K562 (cell line): ENCODE data around the gene NINJ1. TPM values are rescaled to one million over a fixed set of nuclear protein-coding genes. Genes with fewer than 3 reads are reported as not detected.

Experiments
- BHLHE40 ChIP-seq: IDR thresholded peaks from 2 replicates; pipeline ENCODE4 v1.6.1; 2011; ENCODE audit warnings: low read length, improper control_type of control experiment
- CHD4 ChIP-seq: fragments of 200-600 bp; sonication (generic); IDR thresholded peaks from 3 replicates; pipeline ENCODE4 v1.6.1; 2012; ENCODE audit warnings: low read depth, mild to moderate bottlenecking, mixed read lengths, low read length, inconsistent platforms; ENCODE audit not compliant: insufficient read depth, insufficient replicate concordance, poor library complexity, severe bottlenecking
- CSDE1 ChIP-seq, 2 experiments: fragments of 450-650 bp; IDR thresholded peaks; 2 replicates each; pipeline ENCODE4 v1.6.1; 2016; ENCODE audit warnings: mild to moderate bottlenecking in 1 of 2
- DNMT1 ChIP-seq: fragments of 450-650 bp; IDR thresholded peaks from 2 replicates; pipeline ENCODE4 v1.6.1; 2016; ENCODE audit warnings: antibody characterized with exemption, mild to moderate bottlenecking
- E2F3 ChIP-seq: fragments of 250-450 bp; sonication (Bioruptor Pico); IDR thresholded peaks from 2 replicates; pipeline ENCODE4 v1.4.0; 2020; ENCODE audit warnings: mild to moderate bottlenecking
- HDAC1 ChIP-seq, 2 experiments: fragments of 450-650 bp; IDR thresholded peaks; 2 replicates each; pipeline ENCODE4 v1.6.1; 2016 to 2017; ENCODE audit warnings: inconsistent platforms in 1 of 2, mild to moderate bottlenecking in 1 of 2, moderate library complexity in 1 of 2
- HMBOX1 ChIP-seq: sonication (generic); IDR thresholded peaks from 2 replicates; pipeline ENCODE4 v1.6.1; 2016
- HMGN3 ChIP-seq: IDR thresholded peaks from 2 replicates; pipeline ENCODE4 v1.6.1; 2011; ENCODE audit warnings: borderline replicate concordance, low read depth, mild to moderate bottlenecking, mixed read lengths, low read length; ENCODE audit not compliant: insufficient read length; ENCODE audit errors: extremely low read depth
- MNT ChIP-seq, 2 experiments: fragments of 450-650 bp; conservative IDR thresholded peaks; 2 replicates each; pipeline ENCODE4 v1.6.1; 2017; ENCODE audit warnings: mild to moderate bottlenecking in 2 of 2, moderate library complexity in 2 of 2
- NR2C1 ChIP-seq, 2 experiments: fragments of 450-650 bp; IDR thresholded peaks; 2 replicates each; pipeline ENCODE4 v1.6.1; 2017; ENCODE audit warnings: mild to moderate bottlenecking in 2 of 2, antibody characterized with exemption in 1 of 2, inconsistent platforms in 1 of 2, missing compliant biosample characterization in 1 of 2, missing genetic modification characterization in 1 of 2
- RAD21 ChIP-seq, 2 experiments: fragments of 250-450 bp in 1 of 2; fragments of 450-650 bp in 1 of 2; sonication (Bioruptor Pico) in 1 of 2; formaldehyde crosslinking in 1 of 2; IDR thresholded peaks in 1 of 2; conservative IDR thresholded peaks in 1 of 2; 2 replicates each; pipeline versions ENCODE4 v1.4.0 to v1.8.0; 2020 to 2022; ENCODE audit warnings: mild to moderate bottlenecking in 2 of 2, moderate library complexity in 1 of 2
- RUNX1 ChIP-seq: sonication (generic); IDR thresholded peaks from 2 replicates; pipeline ENCODE4 v1.6.1; 2016; ENCODE audit warnings: antibody characterized with exemption, low read depth
- ZNF232 ChIP-seq: sonication (generic); formaldehyde crosslinking; IDR thresholded peaks from 2 replicates; pipeline ENCODE4 v1.8.0; 2022; ENCODE audit warnings: mild to moderate bottlenecking, missing genetic modification reagents
- ZNF75A ChIP-seq: fragments of 450-650 bp; formaldehyde crosslinking; IDR thresholded peaks from 2 replicates; pipeline ENCODE4 v1.4.0; 2020; ENCODE audit warnings: mild to moderate bottlenecking
- polyA plus RNA-seq, 8 experiments: library from polyadenylated mRNA; depleted of rRNA in 4 of 8; stranded (reverse) in 5 of 8; unstranded in 3 of 8; fragments of >200 nt; fragmentation: Nextera tagmentation in 2 of 8; fragmentation: Illumina TruSeq in 1 of 8; extraction: Ambion mirVana in 2 of 8; extraction: Trizol in 1 of 8; gene quantifications; 2 replicates each; pipeline versions ENCODE4 v1.2.1 to v1.2.3, GENCODE V29; 2011 to 2014; ENCODE audit warnings: inconsistent platforms in 1 of 8, missing spikeins in 1 of 8
- total RNA-seq, 7 experiments: library from RNA; depleted of rRNA in 6 of 7; stranded (reverse); fragments of >200 nt in 6 of 7; fragmentation: Illumina TruSeq in 2 of 7; extraction: Trizol in 2 of 7; gene quantifications; 2 replicates each; pipeline versions ENCODE4 v1.2.1 to v1.2.3, GENCODE V29; 2011 to 2021; ENCODE audit warnings: low replicate concordance in 1 of 7
- TF ChIP-seq, protein P1 (sequence below): IDR thresholded peaks from 3 replicates; pipeline ENCODE4 v1.6.1; 2011; ENCODE audit warnings: borderline replicate concordance, mild to moderate bottlenecking, moderate library complexity; ENCODE audit not compliant: insufficient read length; ENCODE audit errors: extremely low read depth
- TF ChIP-seq, protein P2 (sequence below): fragments of 450-650 bp; formaldehyde crosslinking; IDR thresholded peaks from 2 replicates; pipeline ENCODE4 v1.4.0; 2022; ENCODE audit warnings: mild to moderate bottlenecking, moderate library complexity
- TF ChIP-seq, protein P3 (sequence below), 3 experiments: IDR thresholded peaks in 2 of 3; conservative IDR thresholded peaks in 1 of 3; 2 replicates each; pipeline ENCODE4 v1.5.1; 2011 to 2012; ENCODE audit warnings: low read length in 3 of 3, mild to moderate bottlenecking in 3 of 3, control low read depth in 2 of 3, improper control_type of control experiment in 1 of 3, inconsistent platforms in 1 of 3, low read depth in 1 of 3, mixed read lengths in 1 of 3, moderate library complexity in 1 of 3; ENCODE audit not compliant: insufficient read depth in 2 of 3

NINJ1 gene
- total and polyA plus RNA-seq, 9 of the 15 experiments (the other 6 are each of a cell fraction or from before 2014, with no cell fraction given) = 0.13 to 8.4 (median 4.9) TPM

GRCh38 chr9:93119953-93120845 is 13.9 kb downstream of the NINJ1 start (continued):
- TF ChIP-seq, protein P1, sequence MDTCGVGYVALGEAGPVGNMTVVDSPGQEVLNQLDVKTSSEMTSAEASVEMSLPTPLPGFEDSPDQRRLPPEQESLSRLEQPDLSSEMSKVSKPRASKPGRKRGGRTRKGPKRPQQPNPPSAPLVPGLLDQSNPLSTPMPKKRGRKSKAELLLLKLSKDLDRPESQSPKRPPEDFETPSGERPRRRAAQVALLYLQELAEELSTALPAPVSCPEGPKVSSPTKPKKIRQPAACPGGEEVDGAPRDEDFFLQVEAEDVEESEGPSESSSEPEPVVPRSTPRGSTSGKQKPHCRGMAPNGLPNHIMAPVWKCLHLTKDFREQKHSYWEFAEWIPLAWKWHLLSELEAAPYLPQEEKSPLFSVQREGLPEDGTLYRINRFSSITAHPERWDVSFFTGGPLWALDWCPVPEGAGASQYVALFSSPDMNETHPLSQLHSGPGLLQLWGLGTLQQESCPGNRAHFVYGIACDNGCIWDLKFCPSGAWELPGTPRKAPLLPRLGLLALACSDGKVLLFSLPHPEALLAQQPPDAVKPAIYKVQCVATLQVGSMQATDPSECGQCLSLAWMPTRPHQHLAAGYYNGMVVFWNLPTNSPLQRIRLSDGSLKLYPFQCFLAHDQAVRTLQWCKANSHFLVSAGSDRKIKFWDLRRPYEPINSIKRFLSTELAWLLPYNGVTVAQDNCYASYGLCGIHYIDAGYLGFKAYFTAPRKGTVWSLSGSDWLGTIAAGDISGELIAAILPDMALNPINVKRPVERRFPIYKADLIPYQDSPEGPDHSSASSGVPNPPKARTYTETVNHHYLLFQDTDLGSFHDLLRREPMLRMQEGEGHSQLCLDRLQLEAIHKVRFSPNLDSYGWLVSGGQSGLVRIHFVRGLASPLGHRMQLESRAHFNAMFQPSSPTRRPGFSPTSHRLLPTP = no peak
- TF ChIP-seq, protein P2, sequence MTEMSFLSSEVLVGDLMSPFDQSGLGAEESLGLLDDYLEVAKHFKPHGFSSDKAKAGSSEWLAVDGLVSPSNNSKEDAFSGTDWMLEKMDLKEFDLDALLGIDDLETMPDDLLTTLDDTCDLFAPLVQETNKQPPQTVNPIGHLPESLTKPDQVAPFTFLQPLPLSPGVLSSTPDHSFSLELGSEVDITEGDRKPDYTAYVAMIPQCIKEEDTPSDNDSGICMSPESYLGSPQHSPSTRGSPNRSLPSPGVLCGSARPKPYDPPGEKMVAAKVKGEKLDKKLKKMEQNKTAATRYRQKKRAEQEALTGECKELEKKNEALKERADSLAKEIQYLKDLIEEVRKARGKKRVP = peak; percentile 78
- TF ChIP-seq E2F3 (no peak), MNT (conservative IDR thresholded peaks at IDR 0.05) (peak; percentile 51 to 75), BHLHE40 (peak; percentile 73), CHD4 (no peak), HMBOX1 (no peak), DNMT1 (no peak), ZNF232 (no peak), ZNF75A (CRISPR knock-in tag) (no peak), CSDE1 (IDR thresholded peaks at IDR 0.05) (no peak), HMGN3 (peak; percentile 87), RAD21 (CRISPR knock-in tag; conservative IDR thresholded peaks at IDR 0.05 in 1 of 2, IDR thresholded peaks at IDR 0.05 in 1 of 2) (peak; percentile 14 to 41; a peak in 2 of 4 replicates), HDAC1 (IDR thresholded peaks at IDR 0.05) (peak in 1 of 2 experiments; percentile 35; a peak in 1 of 4 replicates), RUNX1 (no peak), NR2C1 (IDR thresholded peaks at IDR 0.05) (no peak), NR2C1 (tag; IDR thresholded peaks at IDR 0.05) (no peak)
- TF ChIP-seq, protein P3, sequence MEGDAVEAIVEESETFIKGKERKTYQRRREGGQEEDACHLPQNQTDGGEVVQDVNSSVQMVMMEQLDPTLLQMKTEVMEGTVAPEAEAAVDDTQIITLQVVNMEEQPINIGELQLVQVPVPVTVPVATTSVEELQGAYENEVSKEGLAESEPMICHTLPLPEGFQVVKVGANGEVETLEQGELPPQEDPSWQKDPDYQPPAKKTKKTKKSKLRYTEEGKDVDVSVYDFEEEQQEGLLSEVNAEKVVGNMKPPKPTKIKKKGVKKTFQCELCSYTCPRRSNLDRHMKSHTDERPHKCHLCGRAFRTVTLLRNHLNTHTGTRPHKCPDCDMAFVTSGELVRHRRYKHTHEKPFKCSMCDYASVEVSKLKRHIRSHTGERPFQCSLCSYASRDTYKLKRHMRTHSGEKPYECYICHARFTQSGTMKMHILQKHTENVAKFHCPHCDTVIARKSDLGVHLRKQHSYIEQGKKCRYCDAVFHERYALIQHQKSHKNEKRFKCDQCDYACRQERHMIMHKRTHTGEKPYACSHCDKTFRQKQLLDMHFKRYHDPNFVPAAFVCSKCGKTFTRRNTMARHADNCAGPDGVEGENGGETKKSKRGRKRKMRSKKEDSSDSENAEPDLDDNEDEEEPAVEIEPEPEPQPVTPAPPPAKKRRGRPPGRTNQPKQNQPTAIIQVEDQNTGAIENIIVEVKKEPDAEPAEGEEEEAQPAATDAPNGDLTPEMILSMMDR (IDR thresholded peaks at IDR 0.05 in 2 of 3, conservative IDR thresholded peaks at IDR 0.05 in 1 of 3; ENCODE audit: insufficient read depth in 2 of 3, low read depth in 1 of 3, low read length in 3 of 3) = peak; percentile 55 to 63 (median 59)
